MM.1S (cell line): ENCODE data around the gene MBTD1.

Experiments used
- DNase-seq: peaks from one replicate; pipeline ENCODE4 v3.0.0-alpha.2; 2015
- H2AFZ ChIP-seq: fragments of 300-600 bp; sonication (generic); 2 replicates; pipeline ENCODE4 v1.6.0; 2016; ENCODE audit warnings: antibody characterized with exemption, low read length
- H3F3A ChIP-seq: fragments of 300-600 bp; sonication (generic); 2 replicates; pipeline ENCODE4 v1.6.1; 2016; ENCODE audit warnings: mild to moderate bottlenecking, antibody characterized with exemption, low read length, moderate library complexity, mixed read lengths; ENCODE audit not compliant: insufficient read depth
- H3K27ac ChIP-seq: fragments of 300-600 bp; sonication (generic); 2 replicates; pipeline ENCODE4 v1.5.1; 2016; ENCODE audit warnings: mild to moderate bottlenecking, low read length
- H3K27me3 ChIP-seq: fragments of 300-600 bp; sonication (generic); replicated peaks from 2 replicates; pipeline ENCODE4 v1.6.0; 2016; ENCODE audit warnings: low read length; ENCODE audit not compliant: insufficient read depth
- H3K36me3 ChIP-seq: fragments of 300-600 bp; sonication (generic); replicated peaks from 2 replicates; pipeline ENCODE4 v1.6.1; 2016; ENCODE audit warnings: mild to moderate bottlenecking, low read length, mixed read lengths; ENCODE audit not compliant: insufficient read depth
- H3K4me1 ChIP-seq: fragments of 300-600 bp; sonication (generic); 2 replicates; pipeline ENCODE4 v1.6.1; 2016; ENCODE audit warnings: low read length, mixed read lengths
- H3K4me2 ChIP-seq: fragments of 300-600 bp; sonication (generic); 2 replicates; pipeline ENCODE4 v1.6.0; 2016; ENCODE audit warnings: low read depth, low read length
- H3K4me3 ChIP-seq: fragments of 300-600 bp; sonication (generic); 2 replicates; pipeline ENCODE4 v1.5.1; 2016; ENCODE audit warnings: low read length, mixed read lengths
- H3K79me2 ChIP-seq: fragments of 300-600 bp; sonication (generic); 2 replicates; pipeline ENCODE4 v1.6.1; 2016; ENCODE audit warnings: mixed run types, low read length, mixed read lengths
- H3K9ac ChIP-seq: fragments of 300-600 bp; sonication (generic); 2 replicates; pipeline ENCODE4 v1.6.1; 2016; ENCODE audit warnings: low read length, mixed read lengths
- H3K9me2 ChIP-seq: fragments of 300-600 bp; sonication (generic); replicated peaks from 2 replicates; pipeline ENCODE4 v1.6.1; 2016; ENCODE audit warnings: mild to moderate bottlenecking, low read length, mixed read lengths; ENCODE audit not compliant: insufficient read depth
- H3K9me3 ChIP-seq: fragments of 300-600 bp; sonication (generic); replicated peaks from 2 replicates; pipeline ENCODE4 v1.6.1; 2016; ENCODE audit warnings: mild to moderate bottlenecking, low read length, mixed read lengths; ENCODE audit not compliant: insufficient read depth
- H4K20me1 ChIP-seq: fragments of 300-600 bp; sonication (generic); 2 replicates; pipeline ENCODE4 v1.6.1; 2016; ENCODE audit warnings: mild to moderate bottlenecking, low read length, moderate library complexity, mixed read lengths; ENCODE audit not compliant: insufficient read depth
- CTCF ChIP-seq: fragments of 300-600 bp; sonication (generic); IDR thresholded peaks from 2 replicates; pipeline ENCODE4 v1.5.1; 2016; ENCODE audit warnings: antibody characterized with exemption, low read length, mixed read lengths
- EZH2 ChIP-seq: fragments of 300-600 bp; sonication (generic); optimal IDR thresholded peaks from 2 replicates; pipeline ENCODE3; 2017; ENCODE audit warnings: low read depth, mild to moderate bottlenecking, antibody characterized with exemption, low read length, mixed read lengths
- EZH2phosphoT487 ChIP-seq: fragments of 300-600 bp; sonication (generic); IDR thresholded peaks from 2 replicates; pipeline ENCODE4 v1.6.1; 2018; ENCODE audit warnings: antibody characterized with exemption, low read length

Gene MBTD1

GRCh38 chr17:51165680-51166197 is 94.1 kb downstream of the MBTD1 start:
- Histone ChIP-seq H3K79me2 (peaks cover 34% of the 10 kb centered on the region), H3F3A (peaks cover 15% of the 10 kb centered on the region), H2AFZ (peak overlapping the region; percentile 59), H3K4me2 (peak overlapping the region; percentile 79), H3K36me3 (peaks cover 8% of the 10 kb centered on the region), H3K4me3 (peak overlapping the region; percentile 87), H3K9me2 (no peaks in the 10 kb centered on the region), H3K4me1 (peaks cover 10% of the 10 kb centered on the region), H3K9ac (peak overlapping the region; percentile 96; the same call in 1 of the 2 replicates), H3K27me3 (no peaks in the 10 kb centered on the region), H3K27ac (peak overlapping the region; percentile 87; the same call in 1 of the 2 replicates), H4K20me1 (no peaks in the 10 kb centered on the region), H3K9me3 (no peaks in the 10 kb centered on the region)
- TF ChIP-seq EZH2 = no peak
- TF ChIP-seq EZH2phosphoT487 = no peak
- no peak for TF ChIP-seq CTCF
- DNase-seq = no peak

- Histone ChIP-seq H3K27me3 (no peaks in the 10 kb centered on the region), H3K36me3 (peaks cover 8% of the 10 kb centered on the region), H3K9me3 (no peaks in the 10 kb centered on the region), H3K79me2 (peaks cover 36% of the 10 kb centered on the region), H3K4me1 (peaks cover 10% of the 10 kb centered on the region), H3K27ac (peak overlapping the region; percentile 87; the same call in 1 of the 2 replicates), H3K9me2 (no peaks in the 10 kb centered on the region), H3K4me3 (peak overlapping the region; percentile 87), H3K9ac (peak overlapping the region; percentile 96; the same call in 1 of the 2 replicates), H2AFZ (peak overlapping the region; percentile 59; the same call in 1 of the 2 replicates), H3K4me2 (peak overlapping the region; percentile 79), H4K20me1 (no peaks in the 10 kb centered on the region), H3F3A (peaks cover 15% of the 10 kb centered on the region)
- DNase-seq = no peak
- TF ChIP-seq EZH2phosphoT487 = no peak
- TF ChIP-seq EZH2 = no peak
- no peak for TF ChIP-seq CTCF
These were observed 94.8 kb downstream of the MBTD1 start for GRCh38 chr17:51164911-51165679.

GRCh38 chr17:51161541-51161940 is 98.3 kb downstream of the MBTD1 start:
- H3K9ac ChIP-seq = no peak overlapping the region
- no peaks in the 10 kb centered on the region for H3K9me3 ChIP-seq
- peaks cover 10% of the 10 kb centered on the region for H3K4me1 ChIP-seq
- no peaks in the 10 kb centered on the region for H4K20me1 ChIP-seq
- H3K79me2 ChIP-seq = peaks cover 39% of the 10 kb centered on the region
- peaks cover 9% of the 10 kb centered on the region for H3K36me3 ChIP-seq
- no peak overlapping the region for H3K4me3 ChIP-seq
- peaks cover 5% of the 10 kb centered on the region for H3F3A ChIP-seq
- H3K27me3 ChIP-seq = no peaks in the 10 kb centered on the region
- no peak for TF ChIP-seq CTCF
- no peak for TF ChIP-seq EZH2phosphoT487
- no peak for TF ChIP-seq EZH2
- no peak overlapping the region for H3K27ac ChIP-seq
- no peak for DNase-seq
- H3K4me2 ChIP-seq = no peak overlapping the region
- H2AFZ ChIP-seq = no peak overlapping the region
- no peaks in the 10 kb centered on the region for H3K9me2 ChIP-seq
